ENCODE results near the gene PARP3.

PARP3 gene

GRCh38 chr3:51954713-51955112, 12.6 kb downstream of the PARP3 start:
- Mint-ChIP-seq H3K4me1 (peaks cover 12% of the 10 kb centered on the region), H3K9me3 (no peaks in the 10 kb centered on the region), H3K27ac (no peak overlapping the region), H3K27me3 (ENCODE audit: low read depth) (peaks cover 8% of the 10 kb centered on the region), H3K36me3 (ENCODE audit: low read depth) (peaks cover 7% of the 10 kb centered on the region), H3K4me3 (no peak overlapping the region)
- no peak for TF ChIP-seq CTCF (IDR thresholded peaks at IDR 0.05; ENCODE audit: unreplicated experiment in 3 of 3)

GRCh38 chr3:51955175-51955892, 13.2 kb downstream of the PARP3 start, which contains the start of gene GPR62:
TSS of gene GPR62 (plus strand) at chr3:51955381. CDS start at chr3:51955653, 272 bp downstream.
- peaks cover 7% of the 10 kb centered on the region for H3K36me3 Mint-ChIP-seq (ENCODE audit: low read depth)
- H3K4me1 Mint-ChIP-seq = peaks cover 12% of the 10 kb centered on the region
- H3K9me3 Mint-ChIP-seq = no peaks in the 10 kb centered on the region
- peaks cover 8% of the 10 kb centered on the region for H3K27me3 Mint-ChIP-seq (ENCODE audit: low read depth)
- peak within 1 kb of the TSS; percentile 24 to 54 (median 34) for H3K4me3 Mint-ChIP-seq
- no peak for TF ChIP-seq CTCF (IDR thresholded peaks at IDR 0.05; ENCODE audit: unreplicated experiment in 3 of 3)
- no peak within 1 kb of the TSS for H3K27ac Mint-ChIP-seq

- peak; percentile 52 to 56 (median 53) for TF ChIP-seq CTCF (IDR thresholded peaks at IDR 0.05; ENCODE audit: unreplicated experiment in 3 of 3)
- peak overlapping the region in 1 of 3 experiments; percentile 50 for H3K4me3 Mint-ChIP-seq
- H3K27me3 Mint-ChIP-seq (ENCODE audit: low read depth) = peaks cover 8% of the 10 kb centered on the region
- H3K27ac Mint-ChIP-seq = no peak overlapping the region
- H3K4me1 Mint-ChIP-seq = peaks cover 12% of the 10 kb centered on the region
- no peaks in the 10 kb centered on the region for H3K9me3 Mint-ChIP-seq
- peaks cover 9% of the 10 kb centered on the region for H3K36me3 Mint-ChIP-seq (ENCODE audit: low read depth)
Measured at GRCh38 chr3:51955893-51956770, 14.0 kb downstream of the PARP3 start.

GRCh38 chr3:51957520-51958205, 15.5 kb downstream of the PARP3 start:
- H3K4me3 Mint-ChIP-seq = no peak overlapping the region
- H3K27ac Mint-ChIP-seq = no peak overlapping the region
- H3K36me3 Mint-ChIP-seq (ENCODE audit: low read depth) = peaks cover 10% of the 10 kb centered on the region
- peaks cover 26% of the 10 kb centered on the region for H3K4me1 Mint-ChIP-seq
- TF ChIP-seq CTCF (IDR thresholded peaks at IDR 0.05; ENCODE audit: unreplicated experiment in 3 of 3) = no peak
- H3K9me3 Mint-ChIP-seq = no peaks in the 10 kb centered on the region
- peaks cover 4% of the 10 kb centered on the region for H3K27me3 Mint-ChIP-seq (ENCODE audit: low read depth)

DNA sequence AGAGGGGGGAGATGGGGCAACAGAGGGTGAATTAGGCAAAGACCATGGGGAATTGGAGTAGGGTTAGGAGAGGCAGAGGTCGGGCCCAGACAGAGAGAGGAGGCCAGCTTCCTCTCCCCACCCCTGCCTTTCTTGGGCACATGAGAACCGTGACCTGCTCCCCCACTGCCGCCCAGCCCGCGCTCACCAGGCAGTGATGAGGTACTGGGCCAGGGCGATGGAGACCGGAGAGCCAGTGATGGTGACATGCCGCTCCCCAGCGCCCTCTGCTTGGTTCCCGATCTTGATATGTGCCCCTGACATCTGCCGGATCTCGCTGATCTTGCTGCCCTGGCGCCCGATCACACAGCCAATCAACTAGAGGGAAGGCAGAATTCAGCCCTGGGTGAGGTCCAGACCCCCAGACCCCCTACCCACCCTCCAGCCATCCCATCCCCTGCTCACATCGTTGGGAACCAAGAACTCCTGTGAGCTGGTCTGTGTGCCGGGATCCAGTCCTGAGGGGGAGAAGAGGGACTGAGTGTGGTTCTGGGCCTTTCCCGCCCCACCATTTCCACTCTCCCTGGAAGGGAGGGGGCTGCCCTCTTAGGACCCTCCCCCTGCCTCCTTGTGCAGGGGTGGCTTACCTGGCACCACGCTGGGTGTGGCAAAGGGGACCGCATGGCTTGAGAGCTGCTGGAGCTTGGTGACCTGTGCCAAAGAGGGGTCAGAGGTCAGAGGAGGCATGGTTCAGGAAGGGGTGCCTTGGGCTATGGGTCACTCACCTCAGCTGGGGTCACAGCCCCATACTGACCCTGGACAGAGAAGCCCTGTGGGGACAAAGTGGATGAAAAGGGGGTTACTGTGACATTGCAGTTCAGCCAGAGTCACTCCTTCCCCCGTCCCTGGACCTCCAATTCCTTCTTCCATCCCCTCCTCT, 16.7 kb downstream of the PARP3 start:
- Mint-ChIP-seq H3K9me3 (no peaks in the 10 kb centered on the region), H3K4me1 (peaks cover 24% of the 10 kb centered on the region), H3K27ac (no peak overlapping the region), H3K27me3 (ENCODE audit: low read depth) (peaks cover 1% of the 10 kb centered on the region), H3K36me3 (ENCODE audit: low read depth) (peaks cover 10% of the 10 kb centered on the region), H3K4me3 (no peak overlapping the region)
- TF ChIP-seq CTCF (IDR thresholded peaks at IDR 0.05; ENCODE audit: unreplicated experiment in 3 of 3) = no peak
